ENCODE results near the gene N4BP2L1. TPM values are rescaled to one million over a fixed set of nuclear protein-coding genes. Genes with fewer than 3 reads are reported as not detected.

N4BP2L1 gene
- polyA plus RNA-seq, 1 of the 3 experiments (the other 2 are of a cell fraction): 1.2 TPM

GRCh38 chr13:32409561-32410421, 18.1 kb downstream of the N4BP2L1 start:
- ChIA-PET CTCF (interaction anchor here (0.5 kb wide), 1 partner anchor 1173 kb away, joined by 3 read pairs; no protein-coding TSS in a partner anchor), POLR2A (no interaction called here)
- H2AFZ ChIP-seq (ENCODE audit: low read depth): no peak overlapping the region
- H3K27me3 ChIP-seq (ENCODE audit: insufficient read depth): no peaks in the 10 kb centered on the region
- DNase-seq: no peak
- no peaks in the 10 kb centered on the region for H3K79me2 ChIP-seq (ENCODE audit: insufficient read depth)
- no peaks in the 10 kb centered on the region; a peak in 1 of 4 replicates for H3K4me1 ChIP-seq (ENCODE audit: control insufficient read depth in 1 of 2, insufficient read depth in 2 of 2, low read depth in 1 of 2, low read length in 1 of 2)
- no peak overlapping the region for H3K4me2 ChIP-seq
- H3K27ac ChIP-seq (ENCODE audit: low read depth in 2 of 2, low read length in 1 of 2): no peak overlapping the region
- H3K9ac ChIP-seq: no peak overlapping the region
- no peaks in the 10 kb centered on the region for H4K20me1 ChIP-seq (ENCODE audit: insufficient read depth)
- H3K9me2 ChIP-seq: no peaks in the 10 kb centered on the region
- no peak overlapping the region for H3K4me3 ChIP-seq (ENCODE audit: low read depth in 2 of 2, low read length in 1 of 2)
- no peaks in the 10 kb centered on the region for H3K9me3 ChIP-seq
- H3F3A ChIP-seq (replicated peaks; ENCODE audit: insufficient read depth): no peaks in the 10 kb centered on the region
- TF ChIP-seq MAX (IDR thresholded peaks at IDR 0.05; ENCODE audit: low read depth) (no peak), RCOR1 (IDR thresholded peaks at IDR 0.05; ENCODE audit: low read length) (no peak), YY1 (IDR thresholded peaks at IDR 0.05; ENCODE audit: low read depth) (no peak)
- WGBS (ENCODE audit: low lambda C conversion rate): 93% methylated on average over 27 of the region's 27 CpGs
- H3K36me3 ChIP-seq (replicated peaks in 1 of 2; ENCODE audit: control insufficient read depth in 1 of 2, insufficient read depth in 2 of 2, low read length in 1 of 2): no peaks in the 10 kb centered on the region

GRCh38 chr13:32409001-32409313, 19.0 kb downstream of the N4BP2L1 start:
- no peak overlapping the region for H3K9ac ChIP-seq
- no peak overlapping the region for H3K4me3 ChIP-seq (ENCODE audit: low read depth in 2 of 2, low read length in 1 of 2)
- CTCF ChIA-PET: no interaction called here
- H3K4me2 ChIP-seq: no peak overlapping the region
- H3K4me1 ChIP-seq (ENCODE audit: control insufficient read depth in 1 of 2, insufficient read depth in 2 of 2, low read depth in 1 of 2, low read length in 1 of 2): no peaks in the 10 kb centered on the region; a peak in 1 of 4 replicates
- H3K27ac ChIP-seq (ENCODE audit: low read depth in 2 of 2, low read length in 1 of 2): no peak overlapping the region
- DNase-seq: no peak
- H2AFZ ChIP-seq (ENCODE audit: low read depth): no peak overlapping the region
- POLR2A ChIA-PET: no interaction called here
- H3K9me3 ChIP-seq: no peaks in the 10 kb centered on the region
- H3F3A ChIP-seq (replicated peaks; ENCODE audit: insufficient read depth): no peaks in the 10 kb centered on the region
- no peaks in the 10 kb centered on the region for H3K9me2 ChIP-seq
- no peaks in the 10 kb centered on the region for H3K27me3 ChIP-seq (ENCODE audit: insufficient read depth)
- no peaks in the 10 kb centered on the region for H3K36me3 ChIP-seq (replicated peaks in 1 of 2; ENCODE audit: control insufficient read depth in 1 of 2, insufficient read depth in 2 of 2, low read length in 1 of 2)
- no peaks in the 10 kb centered on the region for H3K79me2 ChIP-seq (ENCODE audit: insufficient read depth)
- 96% methylated on average over 6 of the region's 6 CpGs for WGBS (ENCODE audit: low lambda C conversion rate)
- no peak for TF ChIP-seq REST (IDR thresholded peaks at IDR 0.05; ENCODE audit: low read depth, low read length)
- no peak for TF ChIP-seq MAX (IDR thresholded peaks at IDR 0.05; ENCODE audit: low read depth)
- no peak for TF ChIP-seq SMC3 (IDR thresholded peaks at IDR 0.05; ENCODE audit: low read depth, low read length)
- TF ChIP-seq USF1 (IDR thresholded peaks at IDR 0.05; ENCODE audit: borderline replicate concordance, low read depth): no peak
- no peak for TF ChIP-seq EZH2phosphoT487 (IDR thresholded peaks at IDR 0.05; ENCODE audit: borderline replicate concordance, low read depth)
- TF ChIP-seq NFIC (IDR thresholded peaks at IDR 0.05; ENCODE audit: borderline replicate concordance): no peak
- TF ChIP-seq MEF2A (IDR thresholded peaks at IDR 0.05; ENCODE audit: borderline replicate concordance, low read depth): no peak
- TF ChIP-seq FOXM1 (IDR thresholded peaks at IDR 0.05; ENCODE audit: low read depth): no peak
- TF ChIP-seq RCOR1 (IDR thresholded peaks at IDR 0.05; ENCODE audit: low read length): no peak
- H4K20me1 ChIP-seq (ENCODE audit: insufficient read depth): no peaks in the 10 kb centered on the region

All from SK-N-SH (cell line).